DMS53 (cell line): ENCODE measurements around the gene AMPD1.

Source experiments
- DNase-seq: peaks from one replicate; lab custom pipeline; 2025; lab: John Stamatoyannopoulos, UW

The AMPD1 gene

DNA sequence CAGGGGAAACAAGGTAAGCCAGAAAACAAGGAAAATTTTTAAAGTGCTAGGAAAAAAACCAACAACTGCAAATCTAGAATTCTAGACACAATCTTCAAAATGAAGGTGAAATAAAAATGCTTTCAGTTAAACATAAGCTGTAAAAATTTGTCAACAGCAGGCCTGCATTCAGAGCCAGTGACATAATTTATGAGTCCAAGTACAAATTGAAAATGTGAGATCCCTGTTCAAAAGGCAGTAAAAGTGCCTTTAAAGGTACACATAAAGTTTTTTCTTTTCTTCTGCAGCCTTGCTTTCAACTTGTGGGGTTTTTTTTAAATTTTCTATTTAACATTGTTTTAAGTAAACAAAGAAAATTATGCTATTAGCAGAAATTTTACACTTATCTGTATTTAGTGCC, 62.9 kb downstream of the AMPD1 start:
- DNase-seq: no peak

DNA sequence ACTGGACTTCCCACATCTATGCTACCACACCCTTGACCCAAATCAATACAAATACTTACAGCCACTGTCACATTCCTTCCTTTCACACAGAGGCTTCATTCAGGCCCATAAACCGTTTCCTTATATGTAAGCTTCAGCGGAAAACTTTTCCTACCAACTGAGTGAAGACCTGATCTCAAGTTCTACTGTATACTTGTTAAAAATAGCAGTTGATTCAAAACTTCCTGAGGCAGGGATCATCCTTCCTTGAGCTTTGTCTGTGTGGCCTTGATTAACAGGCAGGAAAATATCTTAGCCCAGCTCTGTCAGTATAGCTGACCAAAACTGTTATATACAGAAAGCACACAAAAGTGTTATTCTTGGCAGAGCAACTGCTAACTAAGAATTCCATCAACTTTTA, 68.2 kb downstream of the AMPD1 start:
- DNase-seq: no peak

DNA sequence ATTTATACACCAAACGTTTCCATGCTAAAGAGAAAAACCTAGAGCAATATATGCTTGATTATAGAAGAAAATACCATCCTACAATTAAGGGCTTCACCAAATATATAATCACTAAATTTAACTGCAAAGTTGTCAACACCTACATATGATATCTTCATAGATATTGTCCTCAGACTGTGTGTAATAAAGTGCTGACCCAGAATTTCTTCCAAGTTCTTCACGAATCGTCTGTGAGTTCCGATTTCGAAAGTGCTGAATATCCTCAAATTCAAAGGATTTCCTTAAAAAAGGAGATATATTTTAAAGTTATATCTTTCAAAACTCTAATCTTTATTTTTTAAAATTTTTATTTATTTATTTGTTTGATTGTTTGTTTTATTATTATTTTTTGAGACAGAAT, 72.0 kb downstream of the AMPD1 start:
- no peak for DNase-seq
